HepG2 (cell line): Measurements from ENCODE around the gene RHBG. TPM values are rescaled to one million over a fixed set of nuclear protein-coding genes. Genes with fewer than 3 reads are reported as not detected.

ENCODE experiments used
- ATAC-seq: fragments of 200-7000 bp; cut with Tn5 transposase; 3 replicates; pipeline ENCODE4 v1.9.1; 2020; ENCODE audit warnings: mild to moderate bottlenecking, moderate library complexity
- BruUV-seq: library from RNA; stranded (reverse); fragments of 400-500 nt; replicated peaks from 2 replicates; lab custom pipeline; 2021; lab: Mats Ljungman, UMichigan
- CTCF ChIA-PET: fragments of 300-600 bp; formaldehyde crosslinking; extraction: SDS; loops from one replicate; lab custom pipeline; 2021; ENCODE audit warnings: low total read pairs, inconsistent platforms, low intra/inter-chr PET ratio; lab: Yijun Ruan, JAX
- POLR2A ChIA-PET: fragments of 350-600 bp; sonication (Branson Sonifier 250); formaldehyde crosslinking; loops from one replicate; lab custom pipeline; 2020; ENCODE audit warnings: antibody characterized with exemption, inconsistent platforms; lab: Yijun Ruan, JAX
- DNase-seq: peaks from one replicate; pipeline ENCODE4 v3.0.0-alpha.2; 2015; ENCODE audit warnings: low spot score
- FAIRE-seq: peaks from 3 replicates; lab custom pipeline; 2011; peaks lifted over from hg19 to GRCh38; lab: Jason Lieb, UNC
- H2AFZ ChIP-seq: one replicate; pipeline ENCODE4 v1.6.1; 2011; ENCODE audit warnings: low read length, inconsistent platforms
- H3K27ac ChIP-seq: fragments of 300-600 bp; 3 replicates; pipeline ENCODE4 v1.8.0; 2011; ENCODE audit warnings: mixed run types, mild to moderate bottlenecking, mixed read lengths, low read length, inconsistent platforms; ENCODE audit not compliant: insufficient read depth; ENCODE audit errors: extremely low read length
- H3K27me3 ChIP-seq, 2 experiments: fragments of 200-600 bp in 1 of 2; 2 replicates in 1 of 2; 3 replicates in 1 of 2; pipeline versions ENCODE4 v1.6.0 to v1.8.0; 2011; ENCODE audit warnings: low read length in 2 of 2, mild to moderate bottlenecking in 2 of 2, moderate library complexity in 2 of 2, inconsistent platforms in 1 of 2; ENCODE audit not compliant: insufficient read depth in 2 of 2, control insufficient read depth in 1 of 2
- H3K36me3 ChIP-seq, 2 experiments: fragments of 200-600 bp in 1 of 2; replicated peaks in 1 of 2; 2 replicates in 1 of 2; 3 replicates in 1 of 2; pipeline versions ENCODE4 v1.5.1 to v1.8.0; 2011; ENCODE audit warnings: low read length in 2 of 2, inconsistent platforms in 1 of 2; ENCODE audit not compliant: insufficient read depth in 2 of 2, control insufficient read depth in 1 of 2
- H3K4me1 ChIP-seq: 2 replicates; pipeline ENCODE4 v1.5.1; 2012; ENCODE audit warnings: low read length, inconsistent platforms; ENCODE audit not compliant: insufficient read depth
- H3K4me2 ChIP-seq: 2 replicates; pipeline ENCODE4 v1.6.0; 2011; ENCODE audit warnings: low read depth, low read length, inconsistent platforms
- H3K4me3 ChIP-seq, 3 experiments: fragments of 200-600 bp in 1 of 3; sonication (generic), shearing (Covaris generic) in 1 of 3; replicated peaks in 1 of 3; 2 replicates each; pipeline ENCODE4 v1.5.1; 2011 to 2016; ENCODE audit warnings: low read length in 3 of 3, inconsistent platforms in 2 of 3, low read depth in 2 of 3, mild to moderate bottlenecking in 2 of 3, control low read depth in 1 of 3, mixed read lengths in 1 of 3; ENCODE audit not compliant: insufficient read depth in 1 of 3
- H3K79me2 ChIP-seq: one replicate; pipeline ENCODE4 v1.6.1; 2011; ENCODE audit warnings: low read length, inconsistent platforms; ENCODE audit not compliant: insufficient read depth
- H3K9ac ChIP-seq: 2 replicates; pipeline ENCODE4 v1.6.0; 2011; ENCODE audit warnings: mild to moderate bottlenecking, low read depth, low read length, inconsistent platforms; ENCODE audit not compliant: insufficient read depth
- H3K9me3 ChIP-seq: 2 replicates; pipeline ENCODE4 v1.5.1; 2012; ENCODE audit warnings: mild to moderate bottlenecking, low read length
- H4K20me1 ChIP-seq: 2 replicates; pipeline ENCODE4 v1.6.0; 2011; ENCODE audit warnings: inconsistent platforms, mild to moderate bottlenecking, low read length, moderate library complexity; ENCODE audit not compliant: insufficient read depth
- CHCHD3 ChIP-seq: sonication (generic); formaldehyde crosslinking; IDR thresholded peaks from 2 replicates; pipeline ENCODE4 v1.8.0; 2022; ENCODE audit warnings: mild to moderate bottlenecking, missing genetic modification reagents, moderate library complexity
- PHF21A ChIP-seq: sonication (generic); formaldehyde crosslinking; IDR thresholded peaks from 2 replicates; pipeline ENCODE4 v1.5.0; 2020; ENCODE audit warnings: mild to moderate bottlenecking, missing genetic modification reagents
- SMC3 ChIP-seq: IDR thresholded peaks from 2 replicates; pipeline ENCODE4 v1.6.1; 2011; ENCODE audit warnings: low read length, improper control_type of control experiment
- STAG1 ChIP-seq: sonication (generic); formaldehyde crosslinking; IDR thresholded peaks from 2 replicates; pipeline ENCODE4 v1.4.0; 2020; ENCODE audit warnings: missing genetic modification reagents
- ZC3H4 ChIP-seq: sonication (generic); formaldehyde crosslinking; IDR thresholded peaks from 2 replicates; pipeline ENCODE4 v1.4.0; 2020; ENCODE audit warnings: missing genetic modification reagents, borderline replicate concordance
- WGBS: methylation state at CpG from one replicate; pipeline ENCODE4 v1.1.6; 2017; ENCODE audit warnings: low lambda C conversion rate; 5-methylcytosine and 5-hydroxymethylcytosine counted together
- in situ Hi-C: cut with HindIII; loops from 2 replicates; pipeline ENCODE4 v1.10.0; 2017; ENCODE audit warnings: low pct_unique_long_range_greater_than_20kb; ENCODE audit not compliant: extremely low pct_ligation_motif_present
- intact Hi-C: fragments of 100-400 bp; cut with micrococcal nuclease; formaldehyde crosslinking; loops from one replicate; pipeline ENCODE4 v1.10.0; 2022; ENCODE audit not compliant: unreplicated experiment
- polyA plus RNA-seq, 8 experiments: library from polyadenylated mRNA; depleted of rRNA in 3 of 8; stranded (reverse) in 7 of 8; unstranded in 1 of 8; fragments of >200 nt; fragmentation: Illumina TruSeq in 4 of 8; extraction: Trizol in 4 of 8; gene quantifications; 2 replicates each; pipeline versions ENCODE4 v1.2.1 to v1.2.3, GENCODE V29; 2011 to 2016; ENCODE audit warnings: low read depth in 4 of 8, missing spikeins in 1 of 8, mixed read lengths in 1 of 8; ENCODE audit not compliant: insufficient read depth in 1 of 8
- total RNA-seq, 5 experiments: library from RNA; depleted of rRNA; stranded (reverse); fragments of >200 nt; fragmentation: Illumina TruSeq; extraction: Trizol; gene quantifications; 2 replicates each; pipeline ENCODE4 v1.2.3, GENCODE V29; 2016; ENCODE audit warnings: low read depth in 1 of 5
- TF ChIP-seq, protein P1 (sequence below): sonication (generic); formaldehyde crosslinking; IDR thresholded peaks from 2 replicates; pipeline ENCODE4 v1.4.0; 2020; ENCODE audit warnings: missing genetic modification reagents

The RHBG gene
- total and polyA plus RNA-seq, 2 of the 13 experiments (the other 11 are each of a cell fraction or from before 2014, with no cell fraction given) = 61.8 to 73.5 TPM

DNA sequence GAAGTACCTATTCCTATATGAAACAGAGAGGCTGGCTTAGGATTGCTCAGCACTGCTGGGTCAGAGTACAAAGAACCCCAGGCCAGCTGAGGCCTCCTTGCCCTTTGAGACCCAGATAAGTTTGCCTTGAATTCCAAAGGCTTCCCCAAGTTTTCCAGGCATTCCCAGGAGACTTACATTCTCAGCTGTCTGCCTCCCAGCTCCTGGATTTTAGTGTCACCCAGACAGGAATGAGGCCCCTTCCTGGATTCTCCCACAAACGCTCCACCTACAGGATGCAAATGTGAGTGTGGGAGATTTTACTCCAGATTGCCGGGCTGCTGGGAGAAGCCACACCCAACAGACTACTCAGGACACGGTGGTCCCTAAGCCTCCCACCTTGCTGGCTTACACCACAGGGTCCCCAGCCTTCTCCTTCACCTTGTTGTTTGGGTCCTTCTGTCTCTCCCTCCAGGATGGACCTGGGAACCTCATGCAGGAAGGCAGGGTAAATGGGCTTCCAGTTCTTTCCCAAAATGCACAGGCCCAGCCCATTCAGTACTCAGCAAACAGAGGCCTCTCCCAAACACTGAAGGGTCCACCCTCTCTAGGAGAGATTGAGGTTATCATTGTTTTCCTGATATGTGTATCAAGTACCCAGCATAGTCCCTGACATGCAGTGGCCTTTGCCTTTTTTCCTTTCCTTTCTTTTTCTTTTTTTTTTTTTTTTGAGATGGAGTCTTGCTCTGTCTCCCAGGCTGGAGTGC, 10.6 kb downstream of the RHBG start:
- no peak overlapping the region for H3K4me3 ChIP-seq
- peaks cover 34 to 67% of the 10 kb centered on the region in 2 experiments for H3K36me3 ChIP-seq
- CTCF ChIA-PET = interaction anchor here (0.9 kb wide), 1 partner anchor 23 kb away, joined by 6 read pairs; no protein-coding TSS in a partner anchor
- H2AFZ ChIP-seq = no peak overlapping the region
- TF ChIP-seq, protein P1, sequence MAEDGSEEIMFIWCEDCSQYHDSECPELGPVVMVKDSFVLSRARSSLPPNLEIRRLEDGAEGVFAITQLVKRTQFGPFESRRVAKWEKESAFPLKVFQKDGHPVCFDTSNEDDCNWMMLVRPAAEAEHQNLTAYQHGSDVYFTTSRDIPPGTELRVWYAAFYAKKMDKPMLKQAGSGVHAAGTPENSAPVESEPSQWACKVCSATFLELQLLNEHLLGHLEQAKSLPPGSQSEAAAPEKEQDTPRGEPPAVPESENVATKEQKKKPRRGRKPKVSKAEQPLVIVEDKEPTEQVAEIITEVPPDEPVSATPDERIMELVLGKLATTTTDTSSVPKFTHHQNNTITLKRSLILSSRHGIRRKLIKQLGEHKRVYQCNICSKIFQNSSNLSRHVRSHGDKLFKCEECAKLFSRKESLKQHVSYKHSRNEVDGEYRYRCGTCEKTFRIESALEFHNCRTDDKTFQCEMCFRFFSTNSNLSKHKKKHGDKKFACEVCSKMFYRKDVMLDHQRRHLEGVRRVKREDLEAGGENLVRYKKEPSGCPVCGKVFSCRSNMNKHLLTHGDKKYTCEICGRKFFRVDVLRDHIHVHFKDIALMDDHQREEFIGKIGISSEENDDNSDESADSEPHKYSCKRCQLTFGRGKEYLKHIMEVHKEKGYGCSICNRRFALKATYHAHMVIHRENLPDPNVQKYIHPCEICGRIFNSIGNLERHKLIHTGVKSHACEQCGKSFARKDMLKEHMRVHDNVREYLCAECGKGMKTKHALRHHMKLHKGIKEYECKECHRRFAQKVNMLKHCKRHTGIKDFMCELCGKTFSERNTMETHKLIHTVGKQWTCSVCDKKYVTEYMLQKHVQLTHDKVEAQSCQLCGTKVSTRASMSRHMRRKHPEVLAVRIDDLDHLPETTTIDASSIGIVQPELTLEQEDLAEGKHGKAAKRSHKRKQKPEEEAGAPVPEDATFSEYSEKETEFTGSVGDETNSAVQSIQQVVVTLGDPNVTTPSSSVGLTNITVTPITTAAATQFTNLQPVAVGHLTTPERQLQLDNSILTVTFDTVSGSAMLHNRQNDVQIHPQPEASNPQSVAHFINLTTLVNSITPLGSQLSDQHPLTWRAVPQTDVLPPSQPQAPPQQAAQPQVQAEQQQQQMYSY (CRISPR knock-in tag) = peak; percentile 68; the same call in 1 of the 2 replicates
- TF ChIP-seq SMC3 (peak; percentile 5; the same call in 1 of the 2 replicates), STAG1 (peak; percentile 15; the same call in 1 of the 2 replicates), ZC3H4 (CRISPR knock-in tag) (no peak), PHF21A (CRISPR knock-in tag) (peak; percentile 25; the same call in 1 of the 2 replicates), CHCHD3 (CRISPR knock-in tag) (no peak)
- TF ChIP-seq, all 625 proteins: peak for 4
- POLR2A ChIA-PET = interaction anchor here (1.0 to 12.6 kb wide), 4 partner anchors 9 to 78 kb away, joined by 4 to 189 read pairs (median 4); partner anchors contain the start of gene RHBG
- BruUV-seq = TSS peak; percentile 21
- H4K20me1 ChIP-seq = peaks cover 7% of the 10 kb centered on the region
- H3K4me2 ChIP-seq = no peak overlapping the region
- DNase-seq = no peak
- peak overlapping the region; percentile 20 for H3K27ac ChIP-seq
- intact Hi-C loops = no loop called here
- no peaks in the 10 kb centered on the region for H3K9me3 ChIP-seq
- no peaks in the 10 kb centered on the region for H3K27me3 ChIP-seq
- WGBS = 63% methylated on average over 3 of the region's 3 CpGs
- ATAC-seq = no peak
- H3K9ac ChIP-seq = no peak overlapping the region
- peaks cover 7% of the 10 kb centered on the region for H3K79me2 ChIP-seq
- in situ Hi-C loops = no loop called here
- H3K4me1 ChIP-seq = peaks cover 58% of the 10 kb centered on the region
- no peak for FAIRE-seq
